ENCODE measurements around the gene KRT72. TPM values are rescaled to one million over a fixed set of nuclear protein-coding genes. Genes with fewer than 3 reads are reported as not detected.

Gene KRT72
- total RNA-seq, 3 donors from 2014 or later, result not detected

DNA sequence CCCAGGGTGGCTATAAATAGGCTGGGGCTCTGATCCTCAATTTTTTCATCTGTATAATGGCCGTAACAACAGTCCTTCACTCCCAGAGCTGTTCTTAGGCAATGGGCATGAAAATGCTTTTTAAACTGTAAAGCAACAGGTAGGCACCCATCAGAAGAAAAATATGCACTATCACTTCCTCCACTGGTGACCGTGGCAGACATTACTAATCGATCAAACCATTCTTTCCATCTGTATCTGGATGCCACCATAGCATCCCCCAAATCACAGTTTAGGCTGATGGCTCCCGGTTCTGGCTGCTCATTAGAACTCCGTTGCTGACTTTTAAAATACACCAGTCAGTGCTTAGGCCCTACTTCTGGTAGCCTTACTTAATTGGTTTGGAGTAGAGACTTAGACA lies 59.6 kb downstream of the KRT72 start:
- Histone ChIP-seq H3K9me3 (no peaks in the 10 kb centered on the region), H3K4me1 (ENCODE audit: low read depth) (no peaks in the 10 kb centered on the region), H3K4me3 (no peak overlapping the region), H3K36me3 (ENCODE audit: low read depth) (no peaks in the 10 kb centered on the region)
- intact Hi-C loops (cut with DNase I, micrococcal nuclease), result no loop called here
- DNase-seq (no peak), ATAC-seq (no peak)
- TF ChIP-seq, protein P1, sequence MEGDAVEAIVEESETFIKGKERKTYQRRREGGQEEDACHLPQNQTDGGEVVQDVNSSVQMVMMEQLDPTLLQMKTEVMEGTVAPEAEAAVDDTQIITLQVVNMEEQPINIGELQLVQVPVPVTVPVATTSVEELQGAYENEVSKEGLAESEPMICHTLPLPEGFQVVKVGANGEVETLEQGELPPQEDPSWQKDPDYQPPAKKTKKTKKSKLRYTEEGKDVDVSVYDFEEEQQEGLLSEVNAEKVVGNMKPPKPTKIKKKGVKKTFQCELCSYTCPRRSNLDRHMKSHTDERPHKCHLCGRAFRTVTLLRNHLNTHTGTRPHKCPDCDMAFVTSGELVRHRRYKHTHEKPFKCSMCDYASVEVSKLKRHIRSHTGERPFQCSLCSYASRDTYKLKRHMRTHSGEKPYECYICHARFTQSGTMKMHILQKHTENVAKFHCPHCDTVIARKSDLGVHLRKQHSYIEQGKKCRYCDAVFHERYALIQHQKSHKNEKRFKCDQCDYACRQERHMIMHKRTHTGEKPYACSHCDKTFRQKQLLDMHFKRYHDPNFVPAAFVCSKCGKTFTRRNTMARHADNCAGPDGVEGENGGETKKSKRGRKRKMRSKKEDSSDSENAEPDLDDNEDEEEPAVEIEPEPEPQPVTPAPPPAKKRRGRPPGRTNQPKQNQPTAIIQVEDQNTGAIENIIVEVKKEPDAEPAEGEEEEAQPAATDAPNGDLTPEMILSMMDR (IDR thresholded peaks at IDR 0.05), result no peak

DNA sequence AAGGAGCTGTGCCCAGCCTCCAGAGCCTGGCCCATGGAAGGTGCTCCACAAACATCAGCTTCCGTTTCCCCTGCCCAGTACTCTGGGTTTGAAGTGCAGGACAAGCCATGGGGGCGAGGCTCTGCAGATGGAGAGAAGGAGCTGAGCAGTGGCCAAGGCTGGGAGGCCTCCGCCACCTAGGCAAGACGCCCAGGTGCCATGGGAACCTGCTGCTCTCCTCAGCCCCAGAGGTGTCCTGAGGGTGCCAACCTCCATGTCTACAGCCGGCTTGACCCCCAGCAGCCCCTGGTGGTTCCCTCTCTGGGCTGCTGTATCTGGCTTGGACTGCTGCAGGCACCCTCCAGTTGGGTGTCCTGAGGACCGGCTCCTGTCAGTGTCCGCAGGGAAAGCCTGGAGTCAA lies 60.7 kb downstream of the KRT72 start:
- Histone ChIP-seq H3K4me3 (no peak overlapping the region), H3K9me3 (no peaks in the 10 kb centered on the region), H3K36me3 (ENCODE audit: low read depth) (no peaks in the 10 kb centered on the region), H3K4me1 (ENCODE audit: low read depth) (no peaks in the 10 kb centered on the region)
- TF ChIP-seq, protein P1 (IDR thresholded peaks at IDR 0.05), result no peak
- intact Hi-C loops (cut with DNase I, micrococcal nuclease), result no loop called here
- no peak for ATAC-seq
- no peak for DNase-seq

DNA sequence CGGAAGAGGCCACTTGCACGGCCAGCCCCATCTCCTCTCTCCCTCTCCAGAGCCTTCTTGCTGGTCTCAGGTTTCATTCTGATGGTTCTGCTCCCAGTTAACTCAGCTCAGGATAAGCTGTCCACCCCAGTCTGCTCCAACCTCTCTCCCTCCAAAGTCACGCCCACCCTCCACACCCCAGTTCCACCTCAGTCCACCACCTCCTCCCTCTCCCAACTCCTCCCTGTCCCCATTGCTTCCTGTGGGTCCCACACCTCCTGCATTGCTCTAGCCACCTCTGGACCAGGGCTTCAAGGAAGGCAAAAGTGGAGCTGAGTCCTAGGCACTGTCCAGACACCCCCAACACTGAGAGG lies 61.5 kb downstream of the KRT72 start:
- Histone ChIP-seq H3K4me1 (ENCODE audit: low read depth) (no peaks in the 10 kb centered on the region), H3K36me3 (ENCODE audit: low read depth) (no peaks in the 10 kb centered on the region), H3K9me3 (no peaks in the 10 kb centered on the region), H3K4me3 (no peak overlapping the region)
- DNase-seq, result no peak
- intact Hi-C loops (cut with DNase I, micrococcal nuclease), result no loop called here
- ATAC-seq, result no peak
- TF ChIP-seq, protein P1 (IDR thresholded peaks at IDR 0.05), result no peak

DNA sequence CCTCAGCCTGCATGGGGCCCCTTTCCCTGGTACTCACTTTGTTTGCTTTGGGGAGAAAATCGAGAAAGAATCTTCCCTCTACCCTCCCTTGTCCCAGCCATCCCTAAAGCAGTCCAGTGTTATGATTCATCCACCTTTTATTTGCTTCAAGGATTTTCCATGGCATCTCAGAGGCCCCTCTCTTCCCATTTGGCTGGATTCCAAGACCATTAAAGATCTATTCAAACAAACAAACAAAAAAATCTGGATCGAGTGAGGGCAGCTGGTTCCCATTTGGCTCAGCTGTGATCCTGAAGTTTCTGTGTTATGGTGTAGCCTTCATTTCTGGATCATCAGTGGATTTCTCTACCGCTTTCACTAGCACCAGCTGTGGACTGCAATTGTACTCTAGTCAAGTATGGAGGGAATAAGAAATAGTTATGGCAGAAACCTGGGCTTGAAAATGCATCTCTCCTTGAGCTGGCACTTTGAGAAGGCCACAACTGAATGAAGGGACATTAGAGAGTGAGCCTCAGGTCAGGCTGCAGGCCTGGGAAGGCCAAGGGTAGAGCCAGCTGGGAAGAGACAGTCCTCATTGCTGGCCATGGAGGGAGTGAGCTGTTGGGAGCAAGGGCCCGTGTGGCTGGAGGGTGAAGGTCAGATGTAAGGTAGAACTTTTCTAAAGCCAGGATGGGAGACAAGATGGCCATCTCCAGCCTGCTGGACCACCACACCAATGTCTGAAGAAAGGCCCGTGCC lies 62.0 kb downstream of the KRT72 start:
- intact Hi-C loops (cut with DNase I, micrococcal nuclease), result no loop called here

DNA sequence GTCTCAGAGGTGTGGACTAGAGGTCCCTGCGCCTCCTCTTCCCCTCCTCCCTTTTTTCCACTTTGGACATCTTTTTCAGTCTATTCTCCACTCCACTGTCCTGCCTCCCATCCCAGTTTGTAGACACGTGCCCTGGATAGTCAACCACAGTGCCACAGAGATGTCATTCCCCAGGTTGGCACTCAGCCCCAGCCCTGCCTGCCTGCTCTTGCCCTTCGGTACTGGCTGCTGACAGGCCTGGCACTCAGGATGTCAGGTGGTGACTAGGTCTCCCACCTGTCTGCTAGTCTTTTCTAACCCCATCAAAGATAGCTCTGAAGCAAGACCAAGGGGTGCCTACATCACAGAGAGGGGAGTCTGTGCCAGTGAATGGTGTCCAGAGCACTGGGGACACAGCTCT lies 64.2 kb downstream of the KRT72 start:
- no peak for ATAC-seq
- H3K36me3 ChIP-seq (ENCODE audit: low read depth), result no peaks in the 10 kb centered on the region

More for the DNA sequence above, 62.0 kb downstream of the KRT72 start:
- no peaks in the 10 kb centered on the region for H3K9me3 ChIP-seq
- TF ChIP-seq, protein P1 (IDR thresholded peaks at IDR 0.05), result no peak
- DNase-seq, result peak in 1 of 3 donors; percentile 6
- no peaks in the 10 kb centered on the region for H3K36me3 ChIP-seq (ENCODE audit: low read depth)
- no peak for ATAC-seq
- no peak overlapping the region for H3K4me3 ChIP-seq
- H3K4me1 ChIP-seq (ENCODE audit: low read depth), result no peaks in the 10 kb centered on the region

More for the DNA sequence above, 64.2 kb downstream of the KRT72 start:
- H3K4me1 ChIP-seq (ENCODE audit: low read depth), result no peaks in the 10 kb centered on the region
- TF ChIP-seq, protein P1 (IDR thresholded peaks at IDR 0.05), result no peak
- no peak overlapping the region for H3K4me3 ChIP-seq
- H3K9me3 ChIP-seq, result no peaks in the 10 kb centered on the region
- DNase-seq, result no peak
- intact Hi-C loops (cut with DNase I, micrococcal nuclease), result no loop called here

Other genes with a start within 250 kb of the KRT72 start
- not detected for gene KRT85, start 234.0 kb downstream of the KRT72 start, total RNA-seq
- gene KRT84, start 215.8 kb downstream of the KRT72 start, total RNA-seq, result not detected
- not detected for gene KRT82, start 195.1 kb downstream of the KRT72 start, total RNA-seq
- not detected for gene KRT75, start 167.1 kb downstream of the KRT72 start, total RNA-seq
- gene KRT6B, start 149.3 kb downstream of the KRT72 start, total RNA-seq, result not detected
- under 1 TPM in 1 of 3 donors, not detected in 2; 0.20 TPM for gene KRT6C, start 127.7 kb downstream of the KRT72 start, total RNA-seq
- gene KRT6A, start 108.2 kb downstream of the KRT72 start, total RNA-seq, result 1 to 10 TPM in 1 of 3 donors, not detected in 2; 1.4 TPM
- gene KRT5, start 81.1 kb downstream of the KRT72 start, total RNA-seq, result 1 to 10 TPM in 1 of 3 donors, not detected in 2; 1.6 TPM
- not detected for gene KRT71, start 48.3 kb downstream of the KRT72 start, total RNA-seq
- not detected for gene KRT74, start 27.6 kb downstream of the KRT72 start, total RNA-seq
- gene KRT73, start 17.1 kb upstream of the KRT72 start, total RNA-seq, result not detected
- gene KRT2, start 50.7 kb upstream of the KRT72 start, total RNA-seq, result under 1 TPM in 1 of 3 donors, not detected in 2; 0.12 TPM
- gene KRT1, start 78.9 kb upstream of the KRT72 start, total RNA-seq, result under 1 TPM; 0.35 to 0.89 (median 0.38) TPM
- not detected for gene KRT77, start 102.1 kb upstream of the KRT72 start, total RNA-seq
- not detected for gene KRT76, start 175.9 kb upstream of the KRT72 start, total RNA-seq
- not detected for gene KRT3, start 194.7 kb upstream of the KRT72 start, total RNA-seq
- not detected for gene KRT4, start 212.7 kb upstream of the KRT72 start, total RNA-seq
- not detected for gene KRT79, start 232.8 kb upstream of the KRT72 start, total RNA-seq
- not detected for gene KRT78, start 247.5 kb upstream of the KRT72 start, total RNA-seq

All from mucosa of descending colon (tissue), 3 donors.